Cardiac fibroblast (primary cell): ENCODE data around the gene NTN5.
"Not testable (repeated sequence)": the region's sequence is repeated elsewhere in the genome, so short reads cannot be mapped to it uniquely, and the experiment has no call there.

ENCODE experiments used
- DNase-seq, 2 donors: peaks; one replicate each; pipeline versions ENCODE4 v3.0.0 to v3.0.0-alpha.2; 2010; ENCODE audit warnings: low read depth in 2 of 2
- H3K4me3 ChIP-seq, 2 donors: replicated peaks in 1 of 2; 1 replicate in 1 of 2; 2 replicates in 1 of 2; pipeline ENCODE4 v1.5.1; 2011; ENCODE audit warnings: low read depth in 2 of 2, low read length in 2 of 2, mild to moderate bottlenecking in 2 of 2, moderate library complexity in 1 of 2
- CTCF ChIP-seq: IDR thresholded peaks from one replicate; pipeline ENCODE4 v1.5.1; 2011; ENCODE audit warnings: low read depth, mild to moderate bottlenecking, low read length, inconsistent platforms

The NTN5 gene

GRCh38 chr19:48683349-48683748 lies 10.5 kb upstream of the NTN5 start:
- no peak for TF ChIP-seq CTCF
- peak overlapping the region in 1 of 2 donors; percentile 14 for H3K4me3 ChIP-seq
- peak; percentile 62 to 68 for DNase-seq

- H3K4me3 ChIP-seq: no peak overlapping the region
- DNase-seq: peak; percentile 49 to 85
- no peak for TF ChIP-seq CTCF
Measured at GRCh38 chr19:48681127-48681470, 8.3 kb upstream of the NTN5 start.

- TF ChIP-seq CTCF: no peak
- H3K4me3 ChIP-seq: no peak overlapping the region
- DNase-seq: no peak
Measured at GRCh38 chr19:48680436-48681126, 7.8 kb upstream of the NTN5 start.

- not testable (repeated sequence) for H3K4me3 ChIP-seq, DNase-seq
Measured at GRCh38 chr19:48680006-48680405, 7.2 kb upstream of the NTN5 start.

GRCh38 chr19:48678201-48678600 lies 5.4 kb upstream of the NTN5 start:
- no peak for TF ChIP-seq CTCF
- H3K4me3 ChIP-seq: no peak overlapping the region
- no peak for DNase-seq

GRCh38 chr19:48676887-48677286 lies 4.1 kb upstream of the NTN5 start:
- no peak overlapping the region for H3K4me3 ChIP-seq
- no peak for TF ChIP-seq CTCF
- DNase-seq: no peak

- TF ChIP-seq CTCF: no peak
- H3K4me3 ChIP-seq: no peak overlapping the region
- DNase-seq: no peak
Measured at GRCh38 chr19:48676487-48676886, 3.7 kb upstream of the NTN5 start.
